Natural killer cell treated with Interleukin-12 subunit alpha and Interleukin-12 subunit beta and Interleukin-15 and Interleukin-18, amount 100 ng/mL, for 72 hours (primary cell): Measurements from ENCODE around the gene CRLF3. TPM values are rescaled to one million over a fixed set of nuclear protein-coding genes. Genes with fewer than 3 reads are reported as not detected.
A peak's percentile ranks its signal among the peaks of the same experiment; 100 is the strongest.
"Not testable (repeated sequence)": the region's sequence is repeated elsewhere in the genome, so short reads cannot be mapped to it uniquely, and the experiment has no call there.

ENCODE experiments used
- ATAC-seq, 2 donors: fragments of 150-1000 bp; cut with Tn5 transposase in 1 of 2; sonication (Bioruptor Pico), chemical (Tn5 transposase) in 1 of 2; 2 replicates each; pipeline ENCODE4 v1.10.0; 2021
- DNase-seq: peaks from one replicate; pipeline ENCODE4 v3.0.0; 2022; ENCODE audit warnings: low spot score
- H3K27ac Mint-ChIP-seq, 2 donors: 1 replicate in 1 of 2; 2 replicates in 1 of 2; pipeline ENCODE4 v1.8.0; 2022; ENCODE audit warnings: mixed read lengths in 2 of 2, mild to moderate bottlenecking in 1 of 2, moderate library complexity in 1 of 2
- H3K27me3 Mint-ChIP-seq, 2 donors: 1 replicate in 1 of 2; 2 replicates in 1 of 2; pipeline ENCODE4 v1.8.0; 2022; ENCODE audit warnings: mixed read lengths in 2 of 2
- H3K36me3 Mint-ChIP-seq: one replicate; pipeline ENCODE4 v1.8.0; 2022; ENCODE audit warnings: mixed read lengths
- H3K4me1 Mint-ChIP-seq, 2 donors: 1 replicate in 1 of 2; 2 replicates in 1 of 2; pipeline ENCODE4 v1.8.0; 2022; ENCODE audit warnings: low read depth in 2 of 2, mixed read lengths in 2 of 2, mild to moderate bottlenecking in 1 of 2
- H3K4me3 Mint-ChIP-seq: one replicate; pipeline ENCODE4 v1.8.0; 2022; ENCODE audit warnings: mixed read lengths
- H3K9me3 Mint-ChIP-seq: 2 replicates; pipeline ENCODE4 v1.8.0; 2022; ENCODE audit warnings: mixed read lengths
- total RNA-seq, 2 donors: library from RNA; stranded (reverse); gene quantifications; one replicate each; pipeline ENCODE4 v1.2.3, GENCODE V29; 2022

The CRLF3 gene
- total RNA-seq, 2 donors from 2014 or later, result 42.5 to 59.0 TPM

GRCh38 chr17:30824002-30824355 lies 513 bp downstream of the CRLF3 start:
- no peaks in the 10 kb centered on the region for H3K27me3 Mint-ChIP-seq
- peaks cover 34 to 37% of the 10 kb centered on the region in 2 donors for H3K4me1 Mint-ChIP-seq
- peak overlapping the region; percentile 96 for H3K4me3 Mint-ChIP-seq
- peak overlapping the region; percentile 81 to 89 for H3K27ac Mint-ChIP-seq
- peak; percentile 4 to 7 for ATAC-seq
- no peak for DNase-seq
- H3K36me3 Mint-ChIP-seq, result peaks cover 6% of the 10 kb centered on the region
- no peaks in the 10 kb centered on the region for H3K9me3 Mint-ChIP-seq

- no peak for ATAC-seq
- Mint-ChIP-seq H3K27ac (peak overlapping the region; percentile 81 to 89), H3K4me1 (peaks cover 40% of the 10 kb centered on the region in 2 donors)
Measured at GRCh38 chr17:30823421-30823820, 1.1 kb downstream of the CRLF3 start.

GRCh38 chr17:30822919-30823318 lies 1.6 kb downstream of the CRLF3 start:
- not testable (repeated sequence) for DNase-seq, H3K27me3 Mint-ChIP-seq, H3K36me3 Mint-ChIP-seq, H3K9me3 Mint-ChIP-seq, ATAC-seq
- peaks cover 40% of the 10 kb centered on the region in 2 donors for H3K4me1 Mint-ChIP-seq
- peak overlapping the region; percentile 96 for H3K4me3 Mint-ChIP-seq
- peak overlapping the region; percentile 81 to 89 for H3K27ac Mint-ChIP-seq

More at GRCh38 chr17:30823421-30823820, 1.1 kb downstream of the CRLF3 start:
- H3K36me3 Mint-ChIP-seq, result peaks cover 6% of the 10 kb centered on the region
- H3K9me3 Mint-ChIP-seq, result no peaks in the 10 kb centered on the region
- H3K27me3 Mint-ChIP-seq, result no peaks in the 10 kb centered on the region
- H3K4me3 Mint-ChIP-seq, result peak overlapping the region; percentile 96
- no peak for DNase-seq

- H3K4me3 Mint-ChIP-seq, result peak overlapping the region; percentile 96
- peaks cover 6% of the 10 kb centered on the region for H3K36me3 Mint-ChIP-seq
- H3K27ac Mint-ChIP-seq, result peak overlapping the region; percentile 81 to 89
- DNase-seq, result no peak
- peaks cover 40% of the 10 kb centered on the region in 2 donors for H3K4me1 Mint-ChIP-seq
- H3K27me3 Mint-ChIP-seq, result no peaks in the 10 kb centered on the region
- no peak for ATAC-seq
- H3K9me3 Mint-ChIP-seq, result no peaks in the 10 kb centered on the region
Measured at GRCh38 chr17:30821871-30822723, 2.4 kb downstream of the CRLF3 start.

GRCh38 chr17:30819971-30820705 lies 4.4 kb downstream of the CRLF3 start:
- Mint-ChIP-seq H3K27ac (peak overlapping the region; percentile 81 to 89), H3K27me3 (no peaks in the 10 kb centered on the region), H3K9me3 (no peaks in the 10 kb centered on the region), H3K4me1 (peaks cover 43 to 45% of the 10 kb centered on the region in 2 donors), H3K36me3 (peaks cover 6% of the 10 kb centered on the region), H3K4me3 (peak overlapping the region; percentile 72)
- ATAC-seq, result no peak
- no peak for DNase-seq

- Mint-ChIP-seq H3K9me3 (no peaks in the 10 kb centered on the region), H3K27ac (peak overlapping the region in 1 of 2 donors; percentile 70), H3K27me3 (no peaks in the 10 kb centered on the region), H3K4me3 (no peak overlapping the region), H3K4me1 (peaks cover 32 to 33% of the 10 kb centered on the region in 2 donors), H3K36me3 (no peaks in the 10 kb centered on the region)
- DNase-seq (no peak), ATAC-seq (no peak)
Measured at GRCh38 chr17:30816165-30816564, 8.3 kb downstream of the CRLF3 start.

GRCh38 chr17:30814860-30815259 lies 9.6 kb downstream of the CRLF3 start:
- not testable (repeated sequence) for H3K27me3 Mint-ChIP-seq, ATAC-seq, H3K9me3 Mint-ChIP-seq, H3K27ac Mint-ChIP-seq, H3K36me3 Mint-ChIP-seq, DNase-seq, H3K4me3 Mint-ChIP-seq
- peaks cover 31 to 33% of the 10 kb centered on the region in 2 donors for H3K4me1 Mint-ChIP-seq

GRCh38 chr17:30814236-30814635 lies 10.3 kb downstream of the CRLF3 start:
- ATAC-seq, H3K36me3 Mint-ChIP-seq, H3K9me3 Mint-ChIP-seq, DNase-seq, H3K27ac Mint-ChIP-seq, H3K27me3 Mint-ChIP-seq, H3K4me3 Mint-ChIP-seq: not testable (repeated sequence)
- peaks cover 36 to 37% of the 10 kb centered on the region in 2 donors for H3K4me1 Mint-ChIP-seq

- ATAC-seq (no peak), DNase-seq (no peak)
- Mint-ChIP-seq H3K9me3 (no peaks in the 10 kb centered on the region), H3K4me1 (peaks cover 38% of the 10 kb centered on the region in 2 donors), H3K27ac (peak overlapping the region; percentile 61 to 81), H3K4me3 (peak overlapping the region; percentile 18), H3K27me3 (no peaks in the 10 kb centered on the region), H3K36me3 (no peaks in the 10 kb centered on the region)
Measured at GRCh38 chr17:30812218-30813177, 12.0 kb downstream of the CRLF3 start.

GRCh38 chr17:30809867-30810266 lies 14.6 kb downstream of the CRLF3 start:
- H3K4me1 Mint-ChIP-seq, result peaks cover 34 to 48% of the 10 kb centered on the region in 2 donors
- H3K36me3 Mint-ChIP-seq, result no peaks in the 10 kb centered on the region
- H3K4me3 Mint-ChIP-seq, result peak overlapping the region; percentile 84
- no peaks in the 10 kb centered on the region for H3K27me3 Mint-ChIP-seq
- no peaks in the 10 kb centered on the region for H3K9me3 Mint-ChIP-seq
- DNase-seq (no peak), ATAC-seq (peak in 1 of 2 donors; percentile 51)
- peak overlapping the region; percentile 93 to 97 for H3K27ac Mint-ChIP-seq

- peak; percentile 85 to 94 for ATAC-seq
- Mint-ChIP-seq H3K4me1 (peaks cover 39 to 54% of the 10 kb centered on the region in 2 donors), H3K9me3 (no peaks in the 10 kb centered on the region), H3K4me3 (peak overlapping the region; percentile 84), H3K27me3 (no peaks in the 10 kb centered on the region), H3K36me3 (peaks cover 8% of the 10 kb centered on the region), H3K27ac (peak overlapping the region; percentile 93 to 97)
- no peak for DNase-seq
Measured at GRCh38 chr17:30808785-30809286, 15.7 kb downstream of the CRLF3 start.

- Mint-ChIP-seq H3K9me3 (no peaks in the 10 kb centered on the region), H3K36me3 (peaks cover 15% of the 10 kb centered on the region), H3K27ac (peak overlapping the region; percentile 93 to 97), H3K27me3 (no peaks in the 10 kb centered on the region), H3K4me3 (peak overlapping the region; percentile 42), H3K4me1 (peaks cover 39 to 54% of the 10 kb centered on the region in 2 donors)
- ATAC-seq (no peak), DNase-seq (no peak)
Measured at GRCh38 chr17:30807896-30808295, 16.6 kb downstream of the CRLF3 start.

GRCh38 chr17:30805944-30806456 lies 18.5 kb downstream of the CRLF3 start:
- Mint-ChIP-seq H3K36me3 (peaks cover 21% of the 10 kb centered on the region), H3K27me3 (no peaks in the 10 kb centered on the region), H3K4me3 (no peak overlapping the region), H3K27ac (peak overlapping the region; percentile 47 to 97), H3K9me3 (no peaks in the 10 kb centered on the region), H3K4me1 (peaks cover 33 to 47% of the 10 kb centered on the region in 2 donors)
- no peak for ATAC-seq
- DNase-seq, result no peak
